ENCODE data around the gene MROH2A.
A peak's percentile ranks its signal among the peaks of the same experiment; 100 is the strongest.

Gene MROH2A

GRCh38 chr2:233836359-233836758 lies 58.2 kb downstream of the MROH2A start:
- H3K4me1 ChIP-seq (ENCODE audit: insufficient read depth, low read length, poor library complexity, severe bottlenecking), result peaks cover 41% of the 10 kb centered on the region
- peaks cover 92% of the 10 kb centered on the region for H3K36me3 ChIP-seq (ENCODE audit: insufficient read depth, low read length)
- no peaks in the 10 kb centered on the region for H3K9me2 ChIP-seq (replicated peaks; ENCODE audit: low read depth, low read length)
- H3K4me3 ChIP-seq (ENCODE audit: low read length, poor library complexity, severe bottlenecking), result no peak overlapping the region
- no peaks in the 10 kb centered on the region for H3K27me3 ChIP-seq (ENCODE audit: insufficient read depth, low read length, poor library complexity, severe bottlenecking)
- no peak overlapping the region for H3K4me2 ChIP-seq (ENCODE audit: low read depth, low read length, poor library complexity, severe bottlenecking)
- H3F3A ChIP-seq (ENCODE audit: low read depth), result peaks cover 2% of the 10 kb centered on the region; the same call in 1 of the 2 replicates
- H3K79me2 ChIP-seq (ENCODE audit: insufficient read depth, low read length), result peaks cover 67% of the 10 kb centered on the region
- no peak overlapping the region for H3K9ac ChIP-seq (ENCODE audit: low read depth, low read length, poor library complexity, severe bottlenecking)
- TF ChIP-seq CTCF (conservative IDR thresholded peaks at IDR 0.05; ENCODE audit: low read length) (no peak), EZH2phosphoT487 (IDR thresholded peaks at IDR 0.05; ENCODE audit: borderline replicate concordance) (no peak)
- H2AFZ ChIP-seq (ENCODE audit: low read length), result no peak overlapping the region
- peaks cover 46% of the 10 kb centered on the region for H4K20me1 ChIP-seq (ENCODE audit: insufficient read depth, low read length, poor library complexity, severe bottlenecking)
- no peaks in the 10 kb centered on the region for H3K9me3 ChIP-seq (ENCODE audit: insufficient read depth, low read depth, low read length)

GRCh38 chr2:233837694-233838229 lies 59.6 kb downstream of the MROH2A start:
- no peaks in the 10 kb centered on the region for H3K9me2 ChIP-seq (replicated peaks; ENCODE audit: low read depth, low read length)
- H3K27me3 ChIP-seq (ENCODE audit: insufficient read depth, low read length, poor library complexity, severe bottlenecking), result no peaks in the 10 kb centered on the region
- H4K20me1 ChIP-seq (ENCODE audit: insufficient read depth, low read length, poor library complexity, severe bottlenecking), result peaks cover 47% of the 10 kb centered on the region
- TF ChIP-seq CTCF (conservative IDR thresholded peaks at IDR 0.05; ENCODE audit: low read length) (no peak), EZH2phosphoT487 (IDR thresholded peaks at IDR 0.05; ENCODE audit: borderline replicate concordance) (no peak)
- peaks cover 81% of the 10 kb centered on the region for H3K79me2 ChIP-seq (ENCODE audit: insufficient read depth, low read length)
- H3K9me3 ChIP-seq (ENCODE audit: insufficient read depth, low read depth, low read length), result no peaks in the 10 kb centered on the region
- H2AFZ ChIP-seq (ENCODE audit: low read length), result no peak overlapping the region
- peak overlapping the region; percentile 68 for H3K4me2 ChIP-seq (ENCODE audit: low read depth, low read length, poor library complexity, severe bottlenecking)
- H3K4me1 ChIP-seq (ENCODE audit: insufficient read depth, low read length, poor library complexity, severe bottlenecking), result peaks cover 41% of the 10 kb centered on the region
- H3F3A ChIP-seq (ENCODE audit: low read depth), result peaks cover 2% of the 10 kb centered on the region; the same call in 1 of the 2 replicates
- H3K36me3 ChIP-seq (ENCODE audit: insufficient read depth, low read length), result peaks cover 95% of the 10 kb centered on the region
- H3K9ac ChIP-seq (ENCODE audit: low read depth, low read length, poor library complexity, severe bottlenecking), result peak overlapping the region; percentile 46
- peak overlapping the region; percentile 60 for H3K4me3 ChIP-seq (ENCODE audit: low read length, poor library complexity, severe bottlenecking)

- Histone ChIP-seq H3K4me2 (ENCODE audit: low read depth, low read length, poor library complexity, severe bottlenecking) (peak overlapping the region; percentile 68), H3K36me3 (ENCODE audit: insufficient read depth, low read length) (peaks cover 95% of the 10 kb centered on the region)
Measured at GRCh38 chr2:233838251-233838650, 60.1 kb downstream of the MROH2A start.

More at GRCh38 chr2:233838251-233838650, 60.1 kb downstream of the MROH2A start:
- Histone ChIP-seq H2AFZ (ENCODE audit: low read length) (no peak overlapping the region), H4K20me1 (ENCODE audit: insufficient read depth, low read length, poor library complexity, severe bottlenecking) (peaks cover 48% of the 10 kb centered on the region), H3K9me2 (replicated peaks; ENCODE audit: low read depth, low read length) (no peaks in the 10 kb centered on the region), H3F3A (ENCODE audit: low read depth) (no peaks in the 10 kb centered on the region; the same call in 1 of the 2 replicates), H3K9me3 (ENCODE audit: insufficient read depth, low read depth, low read length) (no peaks in the 10 kb centered on the region), H3K27me3 (ENCODE audit: insufficient read depth, low read length, poor library complexity, severe bottlenecking) (no peaks in the 10 kb centered on the region), H3K4me3 (ENCODE audit: low read length, poor library complexity, severe bottlenecking) (peak overlapping the region; percentile 60), H3K9ac (ENCODE audit: low read depth, low read length, poor library complexity, severe bottlenecking) (peak overlapping the region; percentile 46), H3K79me2 (ENCODE audit: insufficient read depth, low read length) (peaks cover 86% of the 10 kb centered on the region), H3K4me1 (ENCODE audit: insufficient read depth, low read length, poor library complexity, severe bottlenecking) (peaks cover 41% of the 10 kb centered on the region)
- TF ChIP-seq CTCF (conservative IDR thresholded peaks at IDR 0.05; ENCODE audit: low read length) (no peak), EZH2phosphoT487 (IDR thresholded peaks at IDR 0.05; ENCODE audit: borderline replicate concordance) (no peak)
